Measurements from ENCODE around the gene MAPRE2. TPM values are rescaled to one million over a fixed set of nuclear protein-coding genes. Genes with fewer than 3 reads are reported as not detected.

The MAPRE2 gene
- total RNA-seq, 1 experiment from 2014 or later, result 16.4 TPM

DNA sequence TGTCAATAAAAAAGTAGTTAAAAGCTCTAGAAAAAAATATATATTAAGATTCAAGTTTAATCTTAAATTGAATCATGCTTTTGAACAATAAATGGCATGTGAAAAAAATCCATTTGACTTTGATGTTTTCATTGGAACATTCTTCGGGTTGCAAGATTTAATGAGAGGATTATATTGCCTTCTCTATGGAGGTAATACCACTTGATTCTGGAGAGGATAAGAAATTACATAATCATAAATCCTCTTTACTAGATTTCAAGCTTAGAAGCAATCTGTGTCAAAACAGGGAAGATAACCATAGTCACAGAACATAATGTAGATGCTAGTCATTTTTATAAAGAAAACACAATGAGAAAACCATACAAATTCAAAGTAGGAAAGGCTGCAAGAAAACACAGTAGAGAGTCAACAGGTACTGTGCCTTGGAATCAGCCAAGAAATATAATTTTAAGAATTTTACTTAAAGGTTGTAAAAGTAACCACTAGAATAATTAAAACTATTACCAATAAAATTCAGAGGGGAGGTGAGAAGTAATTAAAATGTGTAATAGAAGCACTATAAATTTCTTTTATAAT is 18.7 kb upstream of the MAPRE2 start:
- ChIA-PET CTCF (no interaction called here), POLR2A (ENCODE audit: low non-redundant PET) (no interaction called here)
- Histone ChIP-seq H3K27me3 (replicated peaks; ENCODE audit: insufficient read depth, low read depth, low read length, poor library complexity) (peaks cover 54% of the 10 kb centered on the region), H3K4me1 (ENCODE audit: insufficient read depth, low read length, poor library complexity, severe bottlenecking) (no peaks in the 10 kb centered on the region), H3K27ac (ENCODE audit: low read depth, low read length, poor library complexity, severe bottlenecking) (no peak overlapping the region), H3K36me3 (ENCODE audit: insufficient read depth, low read length, poor library complexity, severe bottlenecking) (no peaks in the 10 kb centered on the region), H3K9me3 (ENCODE audit: low read depth, low read length, poor library complexity, severe bottlenecking) (no peaks in the 10 kb centered on the region), H3K4me3 (ENCODE audit: low read depth, low read length, poor library complexity, severe bottlenecking) (no peak overlapping the region)
- no peak for DNase-seq (ENCODE audit: low spot score)
- intact Hi-C loops (cut with micrococcal nuclease; ENCODE audit: unreplicated experiment), result no loop called here
- BruUV-seq (replicated peaks), result no TSS peak
- TF ChIP-seq CTCF (conservative IDR thresholded peaks at IDR 0.05; ENCODE audit: low read depth, low read length), result no peak
- no peak for TF ChIP-seq EZH2 (IDR thresholded peaks at IDR 0.05; ENCODE audit: borderline replicate concordance, low read depth, low read length, poor library complexity, severe bottlenecking)

DNA sequence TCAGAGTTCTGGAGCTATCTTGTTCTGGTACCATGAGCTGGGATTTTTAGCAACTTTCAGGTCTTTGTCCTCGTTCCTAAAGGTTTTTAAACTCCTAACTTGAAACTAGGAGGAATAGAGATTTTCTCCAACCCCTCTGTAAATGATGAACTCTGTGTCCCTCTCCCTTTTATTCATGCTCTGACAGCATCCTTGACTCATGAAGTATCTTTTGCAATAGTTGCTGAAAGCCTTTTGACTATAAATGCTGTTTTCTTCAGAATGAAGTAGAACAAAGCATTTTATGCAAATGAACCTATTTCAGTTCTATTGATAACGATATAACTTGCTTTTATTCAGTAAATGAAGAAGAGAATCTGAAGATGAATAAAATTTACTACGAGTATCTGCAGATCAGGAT is 17.0 kb upstream of the MAPRE2 start:
- no peaks in the 10 kb centered on the region for H3K36me3 ChIP-seq (ENCODE audit: insufficient read depth, low read length, poor library complexity, severe bottlenecking)
- peaks cover 38% of the 10 kb centered on the region for H3K27me3 ChIP-seq (replicated peaks; ENCODE audit: insufficient read depth, low read depth, low read length, poor library complexity)
- no peak for DNase-seq (ENCODE audit: low spot score)

DNA sequence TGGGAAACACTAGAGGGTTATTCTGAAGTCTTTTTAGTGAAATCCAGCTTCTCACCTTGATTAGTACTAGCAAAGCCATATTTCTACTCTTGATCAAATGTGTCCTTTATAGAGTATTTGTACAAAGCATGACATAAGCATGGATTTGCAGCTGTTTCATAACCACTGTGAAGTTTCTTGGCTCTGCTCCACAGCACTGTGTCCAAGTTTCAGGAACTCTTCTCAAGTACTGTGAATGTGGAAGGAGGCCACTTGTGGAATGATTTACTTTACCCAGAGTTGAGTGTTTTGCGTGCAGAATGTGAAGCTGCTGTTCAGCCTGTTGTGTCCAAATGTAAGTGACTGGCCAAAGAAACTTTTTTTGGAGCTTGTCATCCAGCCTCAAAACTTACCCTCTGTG is 16.2 kb upstream of the MAPRE2 start:
- BruUV-seq (replicated peaks), result no TSS peak
- H3K9me3 ChIP-seq (ENCODE audit: low read depth, low read length, poor library complexity, severe bottlenecking), result no peaks in the 10 kb centered on the region

More for the DNA sequence above, 17.0 kb upstream of the MAPRE2 start:
- Histone ChIP-seq H3K4me3 (ENCODE audit: low read depth, low read length, poor library complexity, severe bottlenecking) (no peak overlapping the region), H3K4me1 (ENCODE audit: insufficient read depth, low read length, poor library complexity, severe bottlenecking) (no peaks in the 10 kb centered on the region), H3K9me3 (ENCODE audit: low read depth, low read length, poor library complexity, severe bottlenecking) (no peaks in the 10 kb centered on the region), H3K27ac (ENCODE audit: low read depth, low read length, poor library complexity, severe bottlenecking) (no peak overlapping the region)
- ChIA-PET POLR2A (ENCODE audit: low non-redundant PET) (no interaction called here), CTCF (interaction anchor here (0.6 kb wide), 1 partner anchor 15 kb away, joined by 5 read pairs; no protein-coding TSS in a partner anchor)
- no TSS peak for BruUV-seq (replicated peaks)
- TF ChIP-seq EZH2 (IDR thresholded peaks at IDR 0.05; ENCODE audit: borderline replicate concordance, low read depth, low read length, poor library complexity, severe bottlenecking) (no peak), CTCF (conservative IDR thresholded peaks at IDR 0.05; ENCODE audit: low read depth, low read length) (no peak)
- intact Hi-C loops (cut with micrococcal nuclease; ENCODE audit: unreplicated experiment), result no loop called here

More for the DNA sequence above, 16.2 kb upstream of the MAPRE2 start:
- no peak for DNase-seq (ENCODE audit: low spot score)
- TF ChIP-seq CTCF (conservative IDR thresholded peaks at IDR 0.05; ENCODE audit: low read depth, low read length) (no peak), EZH2 (IDR thresholded peaks at IDR 0.05; ENCODE audit: borderline replicate concordance, low read depth, low read length, poor library complexity, severe bottlenecking) (no peak)
- Histone ChIP-seq H3K4me3 (ENCODE audit: low read depth, low read length, poor library complexity, severe bottlenecking) (no peak overlapping the region), H3K36me3 (ENCODE audit: insufficient read depth, low read length, poor library complexity, severe bottlenecking) (no peaks in the 10 kb centered on the region), H3K27me3 (replicated peaks; ENCODE audit: insufficient read depth, low read depth, low read length, poor library complexity) (peaks cover 34% of the 10 kb centered on the region), H3K27ac (ENCODE audit: low read depth, low read length, poor library complexity, severe bottlenecking) (no peak overlapping the region), H3K4me1 (ENCODE audit: insufficient read depth, low read length, poor library complexity, severe bottlenecking) (no peaks in the 10 kb centered on the region)
- CTCF ChIA-PET, result no interaction called here
- intact Hi-C loops (cut with micrococcal nuclease; ENCODE audit: unreplicated experiment), result no loop called here
- POLR2A ChIA-PET (ENCODE audit: low non-redundant PET), result no interaction called here
